Heart left ventricle (tissue), 13 donors: ENCODE results near the gene AIF1L.

Experiments
- POLR2A ChIP-seq, 2 donors: fragments of 450-650 bp; IDR thresholded peaks; one replicate each; pipeline ENCODE4 v1.6.1; 2017; ENCODE audit warnings: antibody characterized with exemption in 2 of 2, mild to moderate bottlenecking in 2 of 2, moderate library complexity in 2 of 2
- TF ChIP-seq, protein P1 (sequence below), 12 donors: fragments of 200-600 bp; sonication (generic) in 4 of 12; IDR thresholded peaks; one replicate each; pipeline versions ENCODE4 v1.5.0 to v1.8.0; 2018 to 2022; ENCODE audit warnings: antibody characterized with exemption in 12 of 12, mild to moderate bottlenecking in 5 of 12
- donor health status: ischemic (EF 13 %, LVEDD 7.1; RV severe dilation, severe dysfunction).
- donor health status: DM: no; HTN: yes; CAD: no.
- donor health status: DM: no; HTN: no; CAD: no.
- donor health status: ischemic (EF 25% LVEDD 6.9; RV normal size, moderate dysfunction).
- donor health status: ischemic (EF 25% LVEDD 5.7; RV mildly dilated, moderate dysfunction).
- donor health status: ischemic (EF 35%, LVEDD 5.7; RV mildly dilated, moderate dysfunction).
- donor health status: nonischemic (EF 11% LVEDD 7.7; RV severe dilation, severe dysfunction).
- donor health status: DM: yes; HTN: yes; CAD: no.
- donor health status: PGD.
- donor health status: ischemic (EF 29% LVEDD 5.4; RV normal size, mild dysfunction).
- donor health status: nonischemic (EF 23%, LVEDD 6.1; RV moderate dilation, normal function).

DNA sequence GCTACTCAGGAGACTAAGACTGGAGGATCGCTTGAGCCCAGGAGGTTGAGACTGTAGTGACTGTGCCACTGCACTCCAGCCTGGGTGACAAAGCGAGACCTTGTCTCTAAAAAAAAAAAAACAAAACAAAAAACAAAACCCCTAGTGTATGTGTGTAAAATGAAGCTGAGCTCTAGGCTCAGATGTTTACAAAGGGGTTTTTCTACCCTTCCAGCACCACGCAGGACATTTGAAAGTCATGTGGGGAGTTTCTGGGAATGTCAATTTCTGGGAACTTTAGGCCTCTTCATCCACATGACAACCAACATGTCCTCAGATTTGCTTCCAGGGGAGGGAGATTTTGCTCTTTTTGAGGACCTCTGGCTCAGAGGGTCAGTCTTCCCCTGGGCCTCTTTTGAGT, 42.4 kb upstream of the AIF1L start:
- TF ChIP-seq, protein P1, sequence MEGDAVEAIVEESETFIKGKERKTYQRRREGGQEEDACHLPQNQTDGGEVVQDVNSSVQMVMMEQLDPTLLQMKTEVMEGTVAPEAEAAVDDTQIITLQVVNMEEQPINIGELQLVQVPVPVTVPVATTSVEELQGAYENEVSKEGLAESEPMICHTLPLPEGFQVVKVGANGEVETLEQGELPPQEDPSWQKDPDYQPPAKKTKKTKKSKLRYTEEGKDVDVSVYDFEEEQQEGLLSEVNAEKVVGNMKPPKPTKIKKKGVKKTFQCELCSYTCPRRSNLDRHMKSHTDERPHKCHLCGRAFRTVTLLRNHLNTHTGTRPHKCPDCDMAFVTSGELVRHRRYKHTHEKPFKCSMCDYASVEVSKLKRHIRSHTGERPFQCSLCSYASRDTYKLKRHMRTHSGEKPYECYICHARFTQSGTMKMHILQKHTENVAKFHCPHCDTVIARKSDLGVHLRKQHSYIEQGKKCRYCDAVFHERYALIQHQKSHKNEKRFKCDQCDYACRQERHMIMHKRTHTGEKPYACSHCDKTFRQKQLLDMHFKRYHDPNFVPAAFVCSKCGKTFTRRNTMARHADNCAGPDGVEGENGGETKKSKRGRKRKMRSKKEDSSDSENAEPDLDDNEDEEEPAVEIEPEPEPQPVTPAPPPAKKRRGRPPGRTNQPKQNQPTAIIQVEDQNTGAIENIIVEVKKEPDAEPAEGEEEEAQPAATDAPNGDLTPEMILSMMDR (IDR thresholded peaks at IDR 0.05): no peak
- TF ChIP-seq POLR2A (IDR thresholded peaks at IDR 0.05): no peak
